Panc1 (cell line): ENCODE data around the gene SF3A1. TPM values are rescaled to one million over a fixed set of nuclear protein-coding genes. Genes with fewer than 3 reads are reported as not detected.

Source experiments
- ATAC-seq: fragments of 200-7000 bp; cut with Tn5 transposase; 2 replicates; pipeline ENCODE4 v1.9.1; 2020; ENCODE audit warnings: mild to moderate bottlenecking, moderate library complexity
- BruUV-seq: library from RNA; stranded (reverse); fragments of 400-500 nt; replicated peaks from 2 replicates; lab custom pipeline; 2021; lab: Mats Ljungman, UMichigan
- CTCF ChIA-PET: fragments of 300-600 bp; sonication (Branson Sonifier 250); formaldehyde crosslinking; loops from one replicate; lab custom pipeline; 2022; ENCODE audit warnings: antibody characterized with exemption; lab: Charles Lee
- POLR2A ChIA-PET: fragments of 300-600 bp; sonication (Branson Sonifier 250); formaldehyde crosslinking; loops from one replicate; lab custom pipeline; 2022; ENCODE audit warnings: antibody characterized with exemption; lab: Charles Lee
- DNase-seq: peaks from one replicate; pipeline ENCODE4 v3.0.0-alpha.2; 2010; ENCODE audit warnings: low read depth, low spot score
- H3K27ac ChIP-seq: 2 replicates; pipeline ENCODE4 v1.5.1; 2011; ENCODE audit warnings: mild to moderate bottlenecking, low read length, inconsistent platforms
- H3K27me3 ChIP-seq: fragments of 200-500 bp; sonication (Bioruptor generic); 2 replicates; pipeline ENCODE4 v1.6.0; 2014; ENCODE audit warnings: low read length, inconsistent platforms; ENCODE audit not compliant: control insufficient read depth, insufficient read depth
- H3K36me3 ChIP-seq: fragments of 200-500 bp; sonication (Bioruptor generic); 2 replicates; pipeline ENCODE4 v1.5.1; 2014; ENCODE audit warnings: inconsistent platforms, mild to moderate bottlenecking, low read length, moderate library complexity; ENCODE audit not compliant: control insufficient read depth, insufficient read depth
- H3K4me1 ChIP-seq: 2 replicates; pipeline ENCODE4 v1.5.1; 2011; ENCODE audit warnings: inconsistent platforms, mild to moderate bottlenecking, low read length, moderate library complexity; ENCODE audit not compliant: control insufficient read depth, insufficient read depth
- H3K4me3 ChIP-seq, 2 experiments: 2 replicates each; pipeline ENCODE4 v1.5.1; 2011 to 2012; ENCODE audit warnings: low read depth in 2 of 2, low read length in 2 of 2, mild to moderate bottlenecking in 2 of 2, inconsistent platforms in 1 of 2, moderate library complexity in 1 of 2
- H3K9me3 ChIP-seq: fragments of 200-500 bp; sonication (Bioruptor generic); 2 replicates; pipeline ENCODE4 v1.5.1; 2014; ENCODE audit warnings: low read depth, mild to moderate bottlenecking, inconsistent platforms, low read length, moderate library complexity; ENCODE audit not compliant: control insufficient read depth, insufficient read depth
- POLR2AphosphoS5 ChIP-seq: IDR thresholded peaks from 2 replicates; pipeline ENCODE4 v1.6.1; 2012; ENCODE audit warnings: mild to moderate bottlenecking, low read depth, low read length, moderate library complexity
- SIN3A ChIP-seq: IDR thresholded peaks from 2 replicates; pipeline ENCODE4 v1.6.1; 2012; ENCODE audit warnings: low read depth, mild to moderate bottlenecking, low read length, moderate library complexity, borderline replicate concordance; ENCODE audit not compliant: insufficient read depth
- TCF7L2 ChIP-seq: IDR thresholded peaks from 2 replicates; pipeline ENCODE4 v1.6.1; 2011; ENCODE audit warnings: mild to moderate bottlenecking, low read depth, low read length, inconsistent platforms
- in situ Hi-C: cut with HindIII; loops from 2 replicates; pipeline ENCODE4 v1.10.0; 2016; ENCODE audit warnings: low sequenced_read_pairs, low pct_unique_long_range_greater_than_20kb
- intact Hi-C: fragments of 100-400 bp; cut with micrococcal nuclease; formaldehyde crosslinking; loops from one replicate; pipeline ENCODE4 v1.10.0; 2022; ENCODE audit not compliant: unreplicated experiment
- total RNA-seq: library from RNA; stranded (reverse); gene quantifications from one replicate; pipeline ENCODE4 v1.2.1, GENCODE V29; 2021; ENCODE audit not compliant: unreplicated experiment
- TF ChIP-seq, protein P1 (sequence below), 2 experiments: IDR thresholded peaks; 2 replicates each; pipeline ENCODE4 v1.6.1; 2011 to 2012; ENCODE audit warnings: low read depth in 2 of 2, control low read depth in 1 of 2, low read length in 1 of 2, mild to moderate bottlenecking in 1 of 2, moderate library complexity in 1 of 2; ENCODE audit not compliant: insufficient read depth in 1 of 2
- TF ChIP-seq, protein P2 (sequence below): fragments of 450-650 bp; IDR thresholded peaks from 2 replicates; pipeline ENCODE4 v1.5.1; 2017; ENCODE audit warnings: mild to moderate bottlenecking

SF3A1 gene
- total RNA-seq, 1 experiment from 2014 or later = 176 TPM

- peaks cover 3% of the 10 kb centered on the region for H3K36me3 ChIP-seq
- H3K4me1 ChIP-seq = peaks cover under 1% of the 10 kb centered on the region; the same call in 1 of the 2 replicates
- in situ Hi-C loops (no loop called here), intact Hi-C loops (no loop called here)
- TF ChIP-seq, protein P1, sequence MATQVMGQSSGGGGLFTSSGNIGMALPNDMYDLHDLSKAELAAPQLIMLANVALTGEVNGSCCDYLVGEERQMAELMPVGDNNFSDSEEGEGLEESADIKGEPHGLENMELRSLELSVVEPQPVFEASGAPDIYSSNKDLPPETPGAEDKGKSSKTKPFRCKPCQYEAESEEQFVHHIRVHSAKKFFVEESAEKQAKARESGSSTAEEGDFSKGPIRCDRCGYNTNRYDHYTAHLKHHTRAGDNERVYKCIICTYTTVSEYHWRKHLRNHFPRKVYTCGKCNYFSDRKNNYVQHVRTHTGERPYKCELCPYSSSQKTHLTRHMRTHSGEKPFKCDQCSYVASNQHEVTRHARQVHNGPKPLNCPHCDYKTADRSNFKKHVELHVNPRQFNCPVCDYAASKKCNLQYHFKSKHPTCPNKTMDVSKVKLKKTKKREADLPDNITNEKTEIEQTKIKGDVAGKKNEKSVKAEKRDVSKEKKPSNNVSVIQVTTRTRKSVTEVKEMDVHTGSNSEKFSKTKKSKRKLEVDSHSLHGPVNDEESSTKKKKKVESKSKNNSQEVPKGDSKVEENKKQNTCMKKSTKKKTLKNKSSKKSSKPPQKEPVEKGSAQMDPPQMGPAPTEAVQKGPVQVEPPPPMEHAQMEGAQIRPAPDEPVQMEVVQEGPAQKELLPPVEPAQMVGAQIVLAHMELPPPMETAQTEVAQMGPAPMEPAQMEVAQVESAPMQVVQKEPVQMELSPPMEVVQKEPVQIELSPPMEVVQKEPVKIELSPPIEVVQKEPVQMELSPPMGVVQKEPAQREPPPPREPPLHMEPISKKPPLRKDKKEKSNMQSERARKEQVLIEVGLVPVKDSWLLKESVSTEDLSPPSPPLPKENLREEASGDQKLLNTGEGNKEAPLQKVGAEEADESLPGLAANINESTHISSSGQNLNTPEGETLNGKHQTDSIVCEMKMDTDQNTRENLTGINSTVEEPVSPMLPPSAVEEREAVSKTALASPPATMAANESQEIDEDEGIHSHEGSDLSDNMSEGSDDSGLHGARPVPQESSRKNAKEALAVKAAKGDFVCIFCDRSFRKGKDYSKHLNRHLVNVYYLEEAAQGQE (IDR thresholded peaks at IDR 0.05; ENCODE audit: insufficient read depth in 1 of 2, low read depth in 2 of 2, low read length in 1 of 2) = no peak
- TF ChIP-seq POLR2AphosphoS5 (no peak), TCF7L2 (no peak), SIN3A (no peak)
- TF ChIP-seq, protein P2, sequence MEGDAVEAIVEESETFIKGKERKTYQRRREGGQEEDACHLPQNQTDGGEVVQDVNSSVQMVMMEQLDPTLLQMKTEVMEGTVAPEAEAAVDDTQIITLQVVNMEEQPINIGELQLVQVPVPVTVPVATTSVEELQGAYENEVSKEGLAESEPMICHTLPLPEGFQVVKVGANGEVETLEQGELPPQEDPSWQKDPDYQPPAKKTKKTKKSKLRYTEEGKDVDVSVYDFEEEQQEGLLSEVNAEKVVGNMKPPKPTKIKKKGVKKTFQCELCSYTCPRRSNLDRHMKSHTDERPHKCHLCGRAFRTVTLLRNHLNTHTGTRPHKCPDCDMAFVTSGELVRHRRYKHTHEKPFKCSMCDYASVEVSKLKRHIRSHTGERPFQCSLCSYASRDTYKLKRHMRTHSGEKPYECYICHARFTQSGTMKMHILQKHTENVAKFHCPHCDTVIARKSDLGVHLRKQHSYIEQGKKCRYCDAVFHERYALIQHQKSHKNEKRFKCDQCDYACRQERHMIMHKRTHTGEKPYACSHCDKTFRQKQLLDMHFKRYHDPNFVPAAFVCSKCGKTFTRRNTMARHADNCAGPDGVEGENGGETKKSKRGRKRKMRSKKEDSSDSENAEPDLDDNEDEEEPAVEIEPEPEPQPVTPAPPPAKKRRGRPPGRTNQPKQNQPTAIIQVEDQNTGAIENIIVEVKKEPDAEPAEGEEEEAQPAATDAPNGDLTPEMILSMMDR = no peak
- H3K27me3 ChIP-seq = no peaks in the 10 kb centered on the region
- DNase-seq (no peak), ATAC-seq (no peak)
- ChIA-PET POLR2A (no interaction called here), CTCF (no interaction called here)
- H3K9me3 ChIP-seq = no peaks in the 10 kb centered on the region
- H3K4me3 ChIP-seq = no peak overlapping the region
- no TSS peak for BruUV-seq
- no peak overlapping the region for H3K27ac ChIP-seq
These were observed 24.1 kb downstream of the SF3A1 start for GRCh38 chr22:30332551-30332950.

GRCh38 chr22:30328466-30329049 is 28.1 kb downstream of the SF3A1 start:
- no peak overlapping the region for H3K27ac ChIP-seq
- H3K27me3 ChIP-seq = no peaks in the 10 kb centered on the region
- H3K36me3 ChIP-seq = peaks cover 2% of the 10 kb centered on the region
- ChIA-PET CTCF (interaction anchor here (2.3 kb wide), 1 partner anchor 40 kb away, joined by 11 read pairs; no protein-coding TSS in a partner anchor), POLR2A (no interaction called here)
- intact Hi-C loops = no loop called here
- no peaks in the 10 kb centered on the region for H3K9me3 ChIP-seq
- DNase-seq (no peak), ATAC-seq (no peak)
- peaks cover 16% of the 10 kb centered on the region for H3K4me1 ChIP-seq
- TF ChIP-seq, protein P1 (IDR thresholded peaks at IDR 0.05; ENCODE audit: insufficient read depth in 1 of 2, low read depth in 2 of 2, low read length in 1 of 2) = no peak
- TF ChIP-seq POLR2AphosphoS5 = no peak
- no peak for TF ChIP-seq SIN3A
- TF ChIP-seq, protein P2 = no peak
- no peak for TF ChIP-seq TCF7L2
- in situ Hi-C loops = no loop called here
- no peak overlapping the region for H3K4me3 ChIP-seq
- BruUV-seq = no TSS peak
